GM19099 (cell line): ENCODE measurements around the gene TMEM205.

Experiments
- POLR2A ChIP-seq: IDR thresholded peaks from 3 replicates; pipeline ENCODE4 v1.6.1; 2011; ENCODE audit warnings: low read depth; ENCODE audit not compliant: insufficient read length; ENCODE audit errors: extremely low read depth

The TMEM205 gene

GRCh38 chr19:11356676-11357550, 10.8 kb upstream of the TMEM205 start:
- no peak for TF ChIP-seq POLR2A

- TF ChIP-seq POLR2A = no peak
Measured at GRCh38 chr19:11356074-11356397, 10.0 kb upstream of the TMEM205 start.

GRCh38 chr19:11355160-11356073, 9.3 kb upstream of the TMEM205 start, which contains the start of gene PLPPR2:
Gene PLPPR2, plus strand, starts transcription at chr19:11355432. Its CDS starts 2,242 bp downstream, at chr19:11357674.
- no peak for TF ChIP-seq POLR2A

- no peak for TF ChIP-seq POLR2A
Measured at GRCh38 chr19:11349171-11349570, 3.1 kb upstream of the TMEM205 start.

GRCh38 chr19:11347546-11348039, 1.5 kb upstream of the TMEM205 start:
- TF ChIP-seq POLR2A = no peak

- no peak for TF ChIP-seq POLR2A
Measured at GRCh38 chr19:11345122-11345803, 805 bp downstream of the TMEM205 start.

- no peak for TF ChIP-seq POLR2A
Measured at GRCh38 chr19:11342429-11342828, 3.6 kb downstream of the TMEM205 start.

GRCh38 chr19:11339254-11340098, 6.6 kb downstream of the TMEM205 start, which contains the start of gene RAB3D:
Gene RAB3D, minus strand, starts transcription at chr19:11339657. Its CDS starts 2,258 bp downstream, at chr19:11337399.
- TF ChIP-seq POLR2A = peak; percentile 71

GRCh38 chr19:11338569-11339253, 7.4 kb downstream of the TMEM205 start:
- TF ChIP-seq POLR2A = no peak

GRCh38 chr19:11338121-11338520, 7.9 kb downstream of the TMEM205 start:
- no peak for TF ChIP-seq POLR2A

GRCh38 chr19:11337080-11337479, 9.0 kb downstream of the TMEM205 start:
- no peak for TF ChIP-seq POLR2A

- TF ChIP-seq POLR2A = no peak
Measured at GRCh38 chr19:11335449-11336146, 10.5 kb downstream of the TMEM205 start.

- TF ChIP-seq POLR2A = no peak
Measured at GRCh38 chr19:11332822-11333221, 13.2 kb downstream of the TMEM205 start.

GRCh38 chr19:11331502-11331901, 14.6 kb downstream of the TMEM205 start:
- no peak for TF ChIP-seq POLR2A
